Activated CD8-positive, alpha-beta T cell treated with anti-CD3 and anti-CD28 coated beads, Interleukin-2, amount 10 ng/mL, durations not matched to agents 7 days and 5 days (primary cell): ENCODE results near the gene MKS1. TPM values are rescaled to one million over a fixed set of nuclear protein-coding genes. Genes with fewer than 3 reads are reported as not detected.
A peak's percentile ranks its signal among the peaks of the same experiment; 100 is the strongest.

Experiments
- ATAC-seq: fragments of 150-1000 bp; cut with Tn5 transposase; one replicate; pipeline ENCODE4 v1.10.0; 2021; ENCODE audit warnings: moderate library complexity
- CTCF ChIA-PET: fragments of 350-600 bp; sonication (Branson Sonifier 250); formaldehyde crosslinking; loops from one replicate; lab custom pipeline; 2021; ENCODE audit warnings: antibody characterized with exemption; lab: Charles Lee
- POLR2A ChIA-PET: fragments of 350-600 bp; sonication (Branson Sonifier 250); formaldehyde crosslinking; loops from one replicate; lab custom pipeline; 2021; ENCODE audit warnings: antibody characterized with exemption; lab: Charles Lee
- DNase-seq: peaks from one replicate; pipeline ENCODE4 v3.0.0-alpha.2; 2020
- H3K27ac Mint-ChIP-seq: one replicate; pipeline ENCODE4 v1.8.0; 2021; ENCODE audit warnings: mild to moderate bottlenecking, mixed read lengths
- H3K27me3 Mint-ChIP-seq: one replicate; pipeline ENCODE4 v1.8.0; 2021; ENCODE audit warnings: low read depth, mixed read lengths
- H3K36me3 Mint-ChIP-seq: one replicate; pipeline ENCODE4 v1.8.0; 2021; ENCODE audit warnings: low read depth, mixed read lengths
- H3K4me1 Mint-ChIP-seq: one replicate; pipeline ENCODE4 v1.8.0; 2021; ENCODE audit warnings: low read depth, mixed read lengths
- H3K4me3 Mint-ChIP-seq: one replicate; pipeline ENCODE4 v1.8.0; 2021; ENCODE audit warnings: mild to moderate bottlenecking, mixed read lengths
- H3K9me3 Mint-ChIP-seq: one replicate; pipeline ENCODE4 v1.8.0; 2022; ENCODE audit warnings: mixed read lengths; ENCODE audit not compliant: insufficient read depth
- total RNA-seq, 2 experiments: library from RNA; stranded (reverse); gene quantifications; one replicate each; pipeline ENCODE4 v1.2.3, GENCODE V29; 2021

Gene MKS1
- total RNA-seq, 2 experiments from 2014 or later: 16.1 to 17.6 TPM

GRCh38 chr17:58252141-58252540 is 33.1 kb upstream of the MKS1 start:
- ChIA-PET POLR2A (no interaction called here), CTCF (interaction anchor here (1.8 kb wide), 1 partner anchor 52 kb away, joined by 4 read pairs; no protein-coding TSS in a partner anchor)
- Mint-ChIP-seq H3K27ac (no peak overlapping the region), H3K27me3 (peaks cover 30% of the 10 kb centered on the region), H3K4me3 (no peak overlapping the region), H3K9me3 (no peaks in the 10 kb centered on the region), H3K36me3 (no peaks in the 10 kb centered on the region), H3K4me1 (peaks cover 30% of the 10 kb centered on the region)
- DNase-seq (no peak), ATAC-seq (no peak)

- Mint-ChIP-seq H3K4me1 (peaks cover 32% of the 10 kb centered on the region), H3K36me3 (no peaks in the 10 kb centered on the region), H3K9me3 (no peaks in the 10 kb centered on the region), H3K4me3 (peak overlapping the region; percentile 77), H3K27ac (no peak overlapping the region), H3K27me3 (peaks cover 31% of the 10 kb centered on the region)
- ATAC-seq: no peak
- no peak for DNase-seq
- ChIA-PET CTCF (interaction anchor here (0.7 to 3.0 kb wide), 43 partner anchors 8 to 845 kb away, joined by 3 to 24 read pairs (median 4); partner anchors contain the start of genes LPO, MKS1, MPO and RNF43), POLR2A (interaction anchor here (1.1 to 1.8 kb wide), 3 partner anchors 32 to 94 kb away, joined by 3 to 10 read pairs (median 3); partner anchors contain the start of gene MKS1)
Measured at GRCh38 chr17:58250344-58251011, 31.4 kb upstream of the MKS1 start.

- H3K4me3 Mint-ChIP-seq: peak overlapping the region; percentile 77
- DNase-seq (peak; percentile 79), ATAC-seq (peak; percentile 89)
- CTCF ChIA-PET: interaction anchor here (0.6 to 3.0 kb wide), 56 partner anchors 8 to 846 kb away, joined by 3 to 24 read pairs (median 4); partner anchors contain the start of genes HSF5, LPO, MKS1 and MPO
- no peaks in the 10 kb centered on the region for H3K9me3 Mint-ChIP-seq
- H3K27ac Mint-ChIP-seq: peak overlapping the region; percentile 41
- POLR2A ChIA-PET: interaction anchor here (1.1 to 1.8 kb wide), 3 partner anchors 31 to 95 kb away, joined by 3 to 10 read pairs (median 3); partner anchors contain the start of gene MKS1
- H3K36me3 Mint-ChIP-seq: no peaks in the 10 kb centered on the region
- peaks cover 32% of the 10 kb centered on the region for H3K4me1 Mint-ChIP-seq
- peaks cover 28% of the 10 kb centered on the region for H3K27me3 Mint-ChIP-seq
Measured at GRCh38 chr17:58249270-58250133, 30.4 kb upstream of the MKS1 start.

GRCh38 chr17:58248955-58249269 is 29.9 kb upstream of the MKS1 start:
- no peak for ATAC-seq
- Mint-ChIP-seq H3K36me3 (no peaks in the 10 kb centered on the region), H3K4me3 (peak overlapping the region; percentile 77), H3K27ac (no peak overlapping the region), H3K27me3 (peaks cover 31% of the 10 kb centered on the region), H3K4me1 (peaks cover 36% of the 10 kb centered on the region), H3K9me3 (no peaks in the 10 kb centered on the region)
- CTCF ChIA-PET: interaction anchor here (0.6 to 3.0 kb wide), 30 partner anchors 10 to 239 kb away, joined by 3 to 24 read pairs (median 4); partner anchors contain the start of genes HSF5, LPO, MKS1 and RNF43
- DNase-seq: no peak
- POLR2A ChIA-PET: interaction anchor here (1.8 kb wide), 1 partner anchor 96 kb away, joined by 10 read pairs; no protein-coding TSS in a partner anchor

- Mint-ChIP-seq H3K27me3 (peaks cover 38% of the 10 kb centered on the region), H3K27ac (peak overlapping the region; percentile 79), H3K4me3 (peak overlapping the region; percentile 31), H3K36me3 (no peaks in the 10 kb centered on the region), H3K4me1 (peaks cover 37% of the 10 kb centered on the region), H3K9me3 (no peaks in the 10 kb centered on the region)
- CTCF ChIA-PET: interaction anchor here (0.8 to 3.0 kb wide), 18 partner anchors 9 to 266 kb away, joined by 3 to 15 read pairs (median 5); partner anchors contain the start of genes HSF5, LPO, MKS1 and RNF43
- ATAC-seq (peak; percentile 24), DNase-seq (peak; percentile 36)
- POLR2A ChIA-PET: interaction anchor here (0.6 to 1.4 kb wide), 6 partner anchors 85 to 444 kb away, joined by 3 to 5 read pairs (median 4); partner anchors contain the start of gene TEX14
Measured at GRCh38 chr17:58247511-58248363, 28.7 kb upstream of the MKS1 start.

- ChIA-PET POLR2A (interaction anchor here (0.6 kb wide), 1 partner anchor 192 kb away, joined by 3 read pairs; no protein-coding TSS in a partner anchor), CTCF (interaction anchor here (1.1 to 2.2 kb wide), 8 partner anchors 9 to 241 kb away, joined by 3 to 14 read pairs (median 6); partner anchors contain the start of gene HSF5)
- ATAC-seq: no peak
- no peaks in the 10 kb centered on the region for H3K36me3 Mint-ChIP-seq
- DNase-seq: no peak
- H3K9me3 Mint-ChIP-seq: no peaks in the 10 kb centered on the region
- H3K27me3 Mint-ChIP-seq: peaks cover 36% of the 10 kb centered on the region
- no peak overlapping the region for H3K27ac Mint-ChIP-seq
- H3K4me3 Mint-ChIP-seq: no peak overlapping the region
- peaks cover 37% of the 10 kb centered on the region for H3K4me1 Mint-ChIP-seq
Measured at GRCh38 chr17:58246781-58247180, 27.7 kb upstream of the MKS1 start.

- no peaks in the 10 kb centered on the region for H3K36me3 Mint-ChIP-seq
- ChIA-PET CTCF (interaction anchor here (1.1 to 2.2 kb wide), 5 partner anchors 9 to 71 kb away, joined by 3 to 14 read pairs (median 6); no protein-coding TSS in a partner anchor), POLR2A (no interaction called here)
- DNase-seq (peak; percentile 19), ATAC-seq (no peak)
- no peak overlapping the region for H3K27ac Mint-ChIP-seq
- no peaks in the 10 kb centered on the region for H3K9me3 Mint-ChIP-seq
- peaks cover 36% of the 10 kb centered on the region for H3K27me3 Mint-ChIP-seq
- H3K4me1 Mint-ChIP-seq: peaks cover 37% of the 10 kb centered on the region
- no peak overlapping the region for H3K4me3 Mint-ChIP-seq
Measured at GRCh38 chr17:58246104-58246740, 27.2 kb upstream of the MKS1 start.

GRCh38 chr17:58245428-58246103 is 26.5 kb upstream of the MKS1 start:
- ChIA-PET POLR2A (no interaction called here), CTCF (no interaction called here)
- no peak overlapping the region for H3K27ac Mint-ChIP-seq
- ATAC-seq (no peak), DNase-seq (peak; percentile 18)
- no peaks in the 10 kb centered on the region for H3K9me3 Mint-ChIP-seq
- H3K27me3 Mint-ChIP-seq: peaks cover 39% of the 10 kb centered on the region
- no peaks in the 10 kb centered on the region for H3K36me3 Mint-ChIP-seq
- H3K4me1 Mint-ChIP-seq: peaks cover 37% of the 10 kb centered on the region
- no peak overlapping the region for H3K4me3 Mint-ChIP-seq

- POLR2A ChIA-PET: interaction anchor here (0.8 kb wide), 1 partner anchor 26 kb away, joined by 3 read pairs; no protein-coding TSS in a partner anchor
- no peak for ATAC-seq
- no peak overlapping the region for H3K27ac Mint-ChIP-seq
Measured at GRCh38 chr17:58244963-58245362, 25.9 kb upstream of the MKS1 start.

More at GRCh38 chr17:58244963-58245362, 25.9 kb upstream of the MKS1 start:
- DNase-seq: peak; percentile 6
- Mint-ChIP-seq H3K36me3 (no peaks in the 10 kb centered on the region), H3K4me3 (no peak overlapping the region), H3K27me3 (peaks cover 42% of the 10 kb centered on the region), H3K9me3 (no peaks in the 10 kb centered on the region), H3K4me1 (peaks cover 35% of the 10 kb centered on the region)
- CTCF ChIA-PET: no interaction called here
